H1 (cell line): ENCODE measurements around the gene CLCF1. TPM values are rescaled to one million over a fixed set of nuclear protein-coding genes. Genes with fewer than 3 reads are reported as not detected.

Experiments used
- CTBP2 ChIP-seq: IDR thresholded peaks from 2 replicates; pipeline ENCODE4 v1.7.0; 2011; ENCODE audit warnings: borderline replicate concordance, mild to moderate bottlenecking, moderate library complexity, mixed read lengths, low read length; ENCODE audit not compliant: insufficient read depth, insufficient read length
- SIN3A ChIP-seq, 2 experiments: IDR thresholded peaks in 1 of 2; conservative IDR thresholded peaks in 1 of 2; 2 replicates each; pipeline ENCODE4 v1.6.1; 2011 to 2012; ENCODE audit warnings: low read length in 2 of 2, improper control_type of control experiment in 1 of 2, low read depth in 1 of 2, mild to moderate bottlenecking in 1 of 2
- polyA plus RNA-seq, 7 experiments: library from polyadenylated mRNA; depleted of rRNA in 3 of 7; stranded (reverse) in 5 of 7; unstranded in 2 of 7; fragments of >200 nt in 5 of 7; fragments of 200-250 nt in 2 of 7; gene quantifications; 1 replicate in 5 of 7; 2 replicates in 1 of 7; 4 replicates in 1 of 7; pipeline versions ENCODE4 v1.2.1 to v1.2.3, GENCODE V29; 2011 to 2013; ENCODE audit warnings: missing spikeins in 2 of 7, mixed read lengths in 2 of 7
- total RNA-seq: library from RNA; stranded (reverse); fragmentation: NEBNext Ultra II Directional; extraction: Animal tissue kit (Norgen Biotek cat#: 25700); gene quantifications from 2 replicates; pipeline ENCODE4 v1.2.1, GENCODE V29; 2021

CLCF1 gene
- total and polyA plus RNA-seq, 2 of the 8 experiments (the other 6 are each of a cell fraction or from before 2014, with no cell fraction given): 0.32 to 1.2 TPM

DNA sequence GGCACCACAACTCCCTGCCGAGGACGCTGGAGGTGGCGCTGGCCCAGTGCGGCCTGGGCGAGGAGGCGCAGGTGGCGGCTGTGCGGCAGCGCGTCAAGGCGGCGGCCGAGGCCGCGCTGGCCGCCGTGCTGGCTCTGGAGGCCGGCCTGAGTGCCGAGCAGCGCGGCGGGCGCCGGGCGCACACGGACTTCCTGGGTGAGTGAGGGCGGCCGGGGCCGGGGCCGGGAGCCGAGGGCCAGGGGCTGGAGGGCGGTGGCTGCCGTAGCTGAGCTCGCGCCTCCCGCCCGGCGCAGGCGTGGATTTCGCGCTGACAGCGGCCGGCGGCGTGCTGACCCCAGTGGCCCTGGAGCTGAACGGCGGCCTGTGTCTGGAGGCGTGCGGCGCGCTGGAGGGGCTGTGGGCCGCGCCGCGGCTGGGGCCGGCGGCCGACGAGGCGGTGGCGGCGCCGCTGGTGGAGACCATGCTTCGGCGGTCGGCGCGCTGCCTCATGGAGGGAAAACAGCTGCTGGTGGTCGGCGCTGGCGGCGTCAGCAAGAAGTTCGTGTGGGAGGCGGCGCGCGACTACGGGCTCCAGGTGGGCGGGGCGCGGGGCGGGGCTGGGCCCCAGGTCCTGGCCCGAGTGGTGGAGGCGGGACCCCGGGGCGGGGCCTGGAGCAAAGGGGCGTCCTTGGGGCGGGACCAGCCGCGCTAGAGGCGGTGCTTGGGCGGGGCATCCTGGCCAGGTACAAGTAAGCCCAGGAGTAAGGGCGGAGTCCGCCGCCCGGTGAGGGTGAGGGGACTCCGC is 47.4 kb upstream of the CLCF1 start (continued):
- no peak for TF ChIP-seq CTBP2
- 0 out of 4 replicates have a peak, but pooled peaks of 1 of the 2 experiments have one; percentile 55 for TF ChIP-seq SIN3A (conservative IDR thresholded peaks at IDR 0.05 in 1 of 2, IDR thresholded peaks at IDR 0.05 in 1 of 2; ENCODE audit: low read depth in 1 of 2, low read length in 2 of 2)
